Transverse colon (tissue), 4 donors: ENCODE measurements around the gene RBP4.

Experiments used
- EP300 ChIP-seq: sonication (generic); formaldehyde crosslinking; IDR thresholded peaks from one replicate; pipeline ENCODE4 v1.6.1; 2017; ENCODE audit warnings: antibody characterized with exemption, low read depth
- POLR2A ChIP-seq: fragments of 450-650 bp; IDR thresholded peaks from one replicate; pipeline ENCODE4 v1.6.1; 2016; ENCODE audit warnings: antibody characterized with exemption, mild to moderate bottlenecking, moderate library complexity
- POLR2AphosphoS5 ChIP-seq, 3 donors: sonication (generic); formaldehyde crosslinking; IDR thresholded peaks; one replicate each; pipeline ENCODE4 v1.6.1; 2016; ENCODE audit warnings: antibody characterized with exemption in 3 of 3
- TF ChIP-seq, protein P1 (sequence below), 5 experiments: fragments of 200-600 bp in 3 of 5; fragments of 450-650 bp in 2 of 5; sonication (generic) in 3 of 5; IDR thresholded peaks; 1 replicate in 2 of 5; 2 replicates in 3 of 5; pipeline ENCODE4 v1.5.1; 2016 to 2017; ENCODE audit warnings: antibody characterized with exemption in 5 of 5, inconsistent platforms in 3 of 5, mild to moderate bottlenecking in 2 of 5, moderate library complexity in 1 of 5

DNA sequence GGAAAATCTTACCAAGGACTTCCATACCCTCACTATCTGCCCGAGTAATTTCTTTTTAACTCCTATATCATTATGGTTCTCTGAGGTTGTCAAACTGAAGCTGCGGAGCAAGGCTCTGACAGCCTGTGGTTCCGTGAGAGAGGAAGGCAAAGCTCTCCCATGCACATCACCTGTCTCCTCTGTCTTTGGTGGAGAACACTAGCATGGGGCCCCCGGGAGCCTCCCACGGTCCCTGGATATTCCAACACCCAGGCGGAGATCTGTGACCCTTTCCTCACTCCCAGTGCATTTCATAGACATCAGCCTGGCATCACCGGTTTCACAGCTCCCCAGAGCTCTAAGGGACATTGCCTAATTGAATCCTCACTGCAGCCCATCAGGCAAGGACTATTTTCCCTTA is 10.4 kb downstream of the RBP4 start:
- TF ChIP-seq, protein P1, sequence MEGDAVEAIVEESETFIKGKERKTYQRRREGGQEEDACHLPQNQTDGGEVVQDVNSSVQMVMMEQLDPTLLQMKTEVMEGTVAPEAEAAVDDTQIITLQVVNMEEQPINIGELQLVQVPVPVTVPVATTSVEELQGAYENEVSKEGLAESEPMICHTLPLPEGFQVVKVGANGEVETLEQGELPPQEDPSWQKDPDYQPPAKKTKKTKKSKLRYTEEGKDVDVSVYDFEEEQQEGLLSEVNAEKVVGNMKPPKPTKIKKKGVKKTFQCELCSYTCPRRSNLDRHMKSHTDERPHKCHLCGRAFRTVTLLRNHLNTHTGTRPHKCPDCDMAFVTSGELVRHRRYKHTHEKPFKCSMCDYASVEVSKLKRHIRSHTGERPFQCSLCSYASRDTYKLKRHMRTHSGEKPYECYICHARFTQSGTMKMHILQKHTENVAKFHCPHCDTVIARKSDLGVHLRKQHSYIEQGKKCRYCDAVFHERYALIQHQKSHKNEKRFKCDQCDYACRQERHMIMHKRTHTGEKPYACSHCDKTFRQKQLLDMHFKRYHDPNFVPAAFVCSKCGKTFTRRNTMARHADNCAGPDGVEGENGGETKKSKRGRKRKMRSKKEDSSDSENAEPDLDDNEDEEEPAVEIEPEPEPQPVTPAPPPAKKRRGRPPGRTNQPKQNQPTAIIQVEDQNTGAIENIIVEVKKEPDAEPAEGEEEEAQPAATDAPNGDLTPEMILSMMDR (IDR thresholded peaks at IDR 0.05), result no peak
- TF ChIP-seq POLR2AphosphoS5 (IDR thresholded peaks at IDR 0.05) (no peak), POLR2A (no peak), EP300 (no peak)
